Stimulated activated CD4-positive, alpha-beta T cell treated with anti-CD3 and anti-CD28 coated beads, Interleukin-15, amount 100 ng/mL, for 1 hour (primary cell): Measurements from ENCODE around the gene SDS.

ENCODE experiments used
- DNase-seq, 2 donors: peaks; one replicate each; pipeline ENCODE4 v3.0.0-alpha.2; 2020; ENCODE audit warnings: low read depth in 1 of 2, low spot score in 1 of 2

The SDS gene

DNA sequence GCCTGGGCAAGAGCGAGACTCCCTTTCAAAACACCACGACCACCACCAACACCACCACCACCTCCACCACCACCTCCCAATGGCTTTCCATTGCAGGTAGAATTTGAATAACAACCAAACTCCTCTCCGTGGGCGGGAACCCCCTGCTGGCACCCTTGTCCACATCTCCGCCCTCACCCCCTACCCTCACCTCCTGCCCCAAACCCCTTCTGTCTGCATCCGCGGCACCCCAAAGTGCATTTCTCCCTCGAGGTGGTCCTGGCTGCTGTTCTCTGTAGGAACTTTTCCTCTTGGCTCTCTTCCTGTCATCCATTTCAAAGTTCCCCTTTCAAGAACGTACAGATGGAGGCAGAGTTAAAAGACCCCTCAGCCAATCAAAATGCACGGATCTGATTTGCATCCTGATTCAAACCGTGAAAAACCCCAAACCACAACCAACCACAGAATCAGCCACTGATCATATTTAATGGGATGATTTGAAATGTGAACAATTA, 22.3 kb upstream of the SDS start:
- DNase-seq, result no peak

DNA sequence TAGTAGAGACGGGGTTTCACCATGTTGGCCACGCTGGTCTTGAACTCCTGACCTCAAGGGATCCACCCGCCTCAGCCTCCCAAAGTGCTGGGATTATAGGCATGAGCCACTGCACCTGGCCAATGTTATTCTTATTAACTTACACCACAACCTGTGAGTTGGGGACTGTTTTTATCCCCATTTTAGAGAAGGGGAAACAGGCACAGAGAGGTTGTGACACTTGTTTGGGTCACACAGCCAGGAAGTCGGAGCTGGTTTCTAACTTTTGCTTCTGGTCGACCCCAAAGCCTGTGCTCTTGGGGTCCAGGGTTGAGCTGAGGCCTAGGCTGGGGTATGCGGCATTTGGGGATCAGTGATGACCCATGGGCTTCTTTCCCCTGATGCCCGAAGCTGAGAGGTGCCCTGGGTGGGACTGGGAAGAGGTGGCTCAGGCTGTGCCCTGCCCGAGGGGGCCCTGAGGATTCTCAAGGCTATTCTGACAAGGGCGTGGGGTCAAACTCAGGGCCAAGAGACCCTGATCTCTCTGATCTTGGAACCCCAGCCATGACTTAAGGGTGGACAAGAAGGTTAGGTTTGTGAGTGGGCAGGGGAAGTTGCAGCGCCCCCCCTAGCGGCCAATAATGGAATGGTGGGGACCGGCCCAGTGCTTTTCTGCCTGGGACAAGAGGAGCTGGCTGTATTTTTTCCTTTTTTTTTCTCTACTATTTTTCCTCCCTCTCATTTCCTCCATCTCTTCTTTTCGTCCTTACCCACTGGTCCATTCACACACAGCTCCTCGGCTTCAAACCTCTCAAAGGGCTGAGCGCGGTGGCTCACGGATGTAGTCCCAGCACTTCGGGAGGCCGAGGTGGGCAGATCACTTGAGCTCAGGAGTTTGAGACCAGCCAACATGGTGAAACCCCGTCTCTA, 21.5 kb upstream of the SDS start:
- peak in 1 of 2 donors; percentile 38 for DNase-seq

GRCh38 chr12:113424456-113424855, 20.8 kb upstream of the SDS start:
- no peak for DNase-seq

DNA sequence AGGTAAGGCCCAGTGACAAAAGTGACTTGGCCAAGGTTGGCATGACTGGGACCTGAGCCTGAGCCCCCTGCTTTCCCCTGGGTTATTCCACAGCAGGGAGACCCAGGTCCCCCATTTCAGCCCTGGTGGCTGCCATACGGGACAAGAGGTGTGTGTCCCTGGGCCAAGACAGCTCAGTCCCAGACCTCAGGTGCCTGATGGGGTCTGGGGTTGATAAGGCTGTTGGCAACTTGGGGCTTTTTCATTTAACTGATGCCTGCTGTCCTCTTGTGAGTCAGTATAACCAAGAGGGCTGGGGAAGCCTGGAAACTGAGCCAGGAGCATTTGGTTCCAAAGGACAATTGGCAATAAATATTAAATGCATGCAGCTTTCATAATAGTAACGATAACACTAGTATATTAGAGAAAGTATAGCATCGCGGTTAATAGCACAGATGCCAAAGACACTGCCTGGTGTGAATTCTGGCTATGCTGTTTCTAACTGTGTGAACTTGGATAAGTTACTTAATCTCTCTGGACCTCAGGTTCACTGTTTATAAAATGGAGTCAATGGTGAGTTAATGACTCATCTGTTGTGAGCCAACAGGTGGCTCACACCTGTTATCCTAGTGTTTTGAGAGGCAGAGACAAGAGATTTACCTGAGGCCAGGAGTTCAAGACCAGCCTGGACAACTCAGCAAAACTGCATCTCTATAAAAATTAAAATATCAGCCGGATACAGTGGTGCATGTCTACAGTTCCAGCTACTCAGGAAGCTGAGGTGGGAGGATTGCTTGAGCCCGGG, 19.4 kb upstream of the SDS start:
- DNase-seq, result no peak

DNA sequence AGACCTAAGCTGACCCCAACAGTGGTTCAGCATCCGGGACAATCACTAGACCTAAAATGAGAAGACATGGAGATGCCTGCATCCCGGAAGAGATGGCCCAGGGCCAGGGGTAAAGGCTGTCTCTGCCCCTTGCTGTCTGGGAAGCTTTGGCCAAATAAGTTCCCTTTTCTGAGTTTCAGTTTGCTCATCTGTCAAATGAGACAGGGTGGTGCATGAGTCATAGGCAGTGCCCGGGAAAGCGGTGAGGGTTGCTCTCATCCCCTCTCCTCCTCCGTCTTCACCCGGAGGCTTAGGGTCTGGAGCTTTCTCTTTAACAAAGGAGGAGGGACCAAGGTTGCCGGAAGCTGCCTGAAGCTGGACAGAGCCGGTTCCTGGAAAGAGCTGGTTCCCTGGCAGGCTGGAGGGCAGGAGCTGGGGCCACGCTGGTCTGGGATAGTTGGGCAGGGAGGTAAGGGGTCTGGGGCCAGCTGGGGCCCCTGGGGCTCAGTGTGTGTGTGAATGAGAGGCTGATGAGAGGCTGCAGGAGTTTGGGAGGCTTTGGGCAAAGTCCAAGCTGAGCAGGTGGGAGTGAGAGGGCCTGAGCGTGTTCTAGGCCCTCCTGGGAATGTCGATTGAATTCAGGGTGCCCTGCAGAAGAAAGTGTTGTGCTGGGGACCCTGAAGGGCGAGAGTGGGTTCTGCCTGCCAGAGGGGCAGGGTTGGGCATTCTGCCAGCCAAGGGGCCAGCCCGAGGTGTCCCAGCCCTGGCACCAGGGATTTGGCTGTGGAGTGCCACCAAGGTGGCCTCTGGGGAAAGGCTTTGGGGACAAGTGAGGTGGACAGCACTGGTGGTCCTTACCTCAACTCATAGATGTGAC, 18.6 kb upstream of the SDS start, which contains the start of gene SDSL:
SDSL (plus strand) TSS at position 351 of the 856 bp plus-strand sequence. CDS start 5,603 bp downstream, outside the sequence.
- DNase-seq, result no peak

GRCh38 chr12:113420996-113421595, 17.4 kb upstream of the SDS start:
- DNase-seq, result no peak

GRCh38 chr12:113418213-113418879, 14.7 kb upstream of the SDS start:
- no peak for DNase-seq

DNA sequence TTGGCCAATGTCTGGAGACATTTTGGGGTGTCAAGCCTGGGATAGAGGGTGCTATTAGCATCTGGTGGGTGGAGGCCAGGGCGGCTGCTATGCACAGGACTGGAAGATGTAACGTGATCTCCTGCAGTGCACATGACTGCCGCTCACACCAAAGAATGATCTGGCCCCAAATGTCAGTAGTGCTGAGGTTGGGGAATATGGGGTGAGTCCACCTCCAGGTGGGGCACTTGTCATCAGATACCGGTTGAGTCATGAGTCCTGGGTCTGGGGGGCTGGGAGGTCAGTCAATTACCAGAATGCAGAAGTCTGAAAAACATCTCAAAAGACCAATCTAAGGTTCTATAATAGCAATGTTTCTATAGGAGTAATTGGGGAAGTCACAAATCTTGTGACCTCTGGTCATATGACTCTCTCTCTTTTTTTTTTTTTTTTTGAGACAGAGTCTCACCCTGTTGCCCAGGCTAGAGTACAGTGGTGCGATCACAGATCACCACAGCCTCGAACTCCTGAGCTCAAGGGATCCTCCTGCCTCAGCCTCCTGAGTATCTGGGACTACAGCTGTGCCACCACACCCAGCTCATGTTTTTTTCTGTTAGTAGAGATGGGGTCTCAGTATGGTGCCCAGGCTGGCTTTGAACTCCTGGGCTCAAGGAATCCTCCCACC, 12.5 kb upstream of the SDS start:
- DNase-seq, result no peak

DNA sequence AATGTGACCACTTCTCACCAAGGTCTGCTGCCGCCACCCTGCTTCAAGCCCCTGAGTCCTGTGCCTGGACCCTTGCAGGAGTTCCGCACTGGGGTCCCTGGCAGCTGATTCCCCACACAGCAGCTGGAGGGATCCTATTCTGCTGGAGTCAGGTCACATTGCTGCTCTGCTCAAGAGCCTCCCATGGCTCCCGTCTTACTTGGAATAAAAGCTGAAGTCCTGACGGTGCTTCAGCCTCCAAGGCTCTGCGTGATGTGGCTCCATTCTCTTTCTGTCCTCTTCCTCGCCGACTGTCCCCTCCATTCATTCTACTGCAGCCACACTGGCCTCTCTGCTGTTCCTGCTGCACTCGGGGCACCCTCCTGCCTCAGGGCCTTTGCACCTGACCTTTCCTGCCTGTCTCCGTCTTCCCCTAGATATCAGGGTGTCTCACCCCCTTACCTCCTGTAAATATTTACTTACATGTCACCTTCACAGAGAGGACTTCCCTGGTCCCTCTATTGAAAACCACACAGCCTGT, 10.9 kb upstream of the SDS start:
- no peak for DNase-seq

DNA sequence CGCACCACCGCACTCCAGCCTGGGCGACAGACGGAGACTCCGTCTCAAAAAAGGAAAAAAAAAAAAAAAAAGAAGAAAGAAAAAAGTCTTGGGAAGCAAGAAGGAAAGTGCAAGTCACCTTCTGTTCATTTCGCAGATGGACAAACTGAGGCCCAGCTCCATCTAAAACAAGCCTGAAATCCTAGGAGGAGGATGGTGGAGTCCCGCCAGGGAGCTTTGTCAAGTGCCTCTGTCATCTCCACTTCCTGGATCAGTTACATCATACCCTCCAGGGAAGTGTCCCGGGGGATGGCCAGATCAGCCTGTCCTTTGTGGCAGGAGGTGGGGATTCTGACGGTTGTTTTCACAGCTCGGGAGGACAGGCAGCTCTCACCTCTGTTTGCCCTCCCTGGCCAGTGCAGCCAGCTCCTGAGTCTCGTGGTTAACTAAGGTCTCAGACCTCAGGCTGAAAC, 9.8 kb upstream of the SDS start:
- no peak for DNase-seq

- DNase-seq, result no peak
These were observed 5.9 kb upstream of the SDS start for GRCh38 chr12:113409462-113410124.

DNA sequence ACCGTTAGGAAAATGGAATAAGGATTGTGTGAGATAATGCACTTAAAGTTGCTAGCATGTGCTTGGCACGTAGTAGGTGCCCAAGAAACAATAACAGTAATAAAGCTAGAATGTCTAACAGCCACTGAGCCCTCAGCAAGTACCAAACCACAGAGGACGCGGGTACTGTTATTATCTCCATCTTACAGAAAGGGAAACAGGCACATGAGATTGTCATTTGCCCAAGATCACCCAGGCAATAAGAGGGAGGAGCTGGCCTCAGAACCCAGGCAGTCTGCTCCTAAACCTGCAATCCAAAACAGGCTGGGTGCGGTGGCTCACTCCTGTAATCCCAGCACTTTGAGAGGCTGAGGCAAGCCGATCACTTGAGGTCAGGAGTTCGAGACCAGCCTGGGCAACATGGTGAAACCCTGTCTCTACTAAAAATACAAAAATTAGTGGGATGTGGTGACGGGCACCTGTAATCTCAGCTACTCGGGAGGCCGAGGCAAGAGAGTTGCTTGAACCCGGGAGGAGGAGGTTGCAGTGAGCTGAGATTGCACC, 5.1 kb upstream of the SDS start:
- DNase-seq, result no peak

GRCh38 chr12:113407931-113408600, 4.4 kb upstream of the SDS start:
- no peak for DNase-seq

- DNase-seq, result no peak
These were observed 2.0 kb upstream of the SDS start for GRCh38 chr12:113405694-113406093.

DNA sequence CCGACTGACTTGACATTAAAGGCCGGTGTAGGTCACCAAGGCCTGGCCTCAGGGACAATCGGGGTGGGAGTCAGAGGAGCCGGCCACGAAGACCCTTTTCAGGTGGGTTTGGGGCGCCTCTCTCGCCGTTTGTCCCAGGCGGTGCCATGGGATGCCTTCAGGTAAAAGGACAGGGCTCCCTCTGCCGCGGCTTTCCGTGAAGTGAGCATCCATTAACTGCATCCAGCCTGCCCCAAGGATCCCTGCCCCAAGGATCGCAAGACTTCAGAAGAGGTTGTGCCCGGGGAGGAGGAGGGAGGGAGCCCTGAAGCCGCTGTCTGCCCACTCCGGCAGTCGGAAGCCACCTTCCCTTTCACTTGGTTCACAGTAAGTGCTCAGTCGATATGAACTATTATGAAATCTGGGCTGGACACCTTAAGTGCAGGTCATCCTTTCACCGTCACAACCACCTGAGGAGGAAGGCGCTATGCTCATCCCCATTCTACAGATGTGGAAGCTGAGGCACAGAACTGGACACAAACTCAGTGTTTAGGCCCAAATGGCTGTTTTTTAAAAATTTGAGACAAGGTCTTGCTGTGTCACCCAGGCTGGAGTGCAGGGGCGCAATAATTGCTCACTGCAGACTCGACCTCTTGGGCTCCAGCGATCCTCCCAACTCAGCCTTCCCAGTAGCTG, 964 bp downstream of the SDS start:
- DNase-seq, result no peak

GRCh38 chr12:113401066-113402000, 2.4 kb downstream of the SDS start:
- DNase-seq, result no peak
